ENCODE measurements around the gene TRPV2. TPM values are rescaled to one million over a fixed set of nuclear protein-coding genes. Genes with fewer than 3 reads are reported as not detected.

TRPV2 gene
- total and polyA plus RNA-seq, 2 of the 4 experiments (the other 2 are of a cell fraction), result 30.8 to 32.8 TPM

- no peak overlapping the region for H3K14ac ChIP-seq (replicated peaks; ENCODE audit: low read depth, low read length)
- no peak overlapping the region for H4K5ac ChIP-seq (ENCODE audit: low read depth, low read length)
- no peak overlapping the region for H3K18ac ChIP-seq (ENCODE audit: low read depth, low read length)
- H3K36me3 ChIP-seq (ENCODE audit: control insufficient read depth, insufficient read depth, low read length), result no peaks in the 10 kb centered on the region
- no peak overlapping the region for H3K4ac ChIP-seq (ENCODE audit: low read depth, low read length)
- H2BK15ac ChIP-seq (ENCODE audit: low read depth, low read length), result no peak overlapping the region
- DNase-seq (no peak), ATAC-seq (ENCODE audit: low read depth) (no peak)
- no peaks in the 10 kb centered on the region for H3K9me3 ChIP-seq (ENCODE audit: control insufficient read depth, insufficient read depth, low read length)
- in situ Hi-C loops (cut with MboI; ENCODE audit: low sequenced_read_pairs) (no loop called here), intact Hi-C loops (cut with micrococcal nuclease) (no loop called here), dilution Hi-C loops (cut with HindIII; ENCODE audit: low sequenced_read_pairs, unreplicated experiment) (no loop called here)
- H3K27ac ChIP-seq (ENCODE audit: insufficient read depth, low read length), result no peak overlapping the region
- no peak overlapping the region for H3K9ac ChIP-seq (ENCODE audit: low read depth, low read length)
- TF ChIP-seq POLR2A (IDR thresholded peaks at IDR 0.05; ENCODE audit: low read depth, low read length), result no peak
- no peak for TF ChIP-seq CEBPB (IDR thresholded peaks at IDR 0.05; ENCODE audit: low read depth, low read length)
- no peak for TF ChIP-seq NFE2L2 (IDR thresholded peaks at IDR 0.05; ENCODE audit: low read depth, low read length)
- no peak for TF ChIP-seq FOS (IDR thresholded peaks at IDR 0.05; ENCODE audit: low read depth, low read length)
- TF ChIP-seq CTCF (conservative IDR thresholded peaks at IDR 0.05; ENCODE audit: low read depth, low read length), result no peak
- TF ChIP-seq MAFK (IDR thresholded peaks at IDR 0.05; ENCODE audit: low read depth, low read length), result no peak
- no peak for TF ChIP-seq RCOR1 (IDR thresholded peaks at IDR 0.05; ENCODE audit: insufficient replicate concordance, low read length)
- H2AFZ ChIP-seq (replicated peaks; ENCODE audit: low read length, poor library complexity), result no peak overlapping the region
- peaks cover 3% of the 10 kb centered on the region; the same call in 1 of the 2 replicates for H3K9me1 ChIP-seq (ENCODE audit: insufficient read depth, low read length)
- WGBS, 2 experiments (ENCODE audit: extremely low coverage in 2 of 2, insufficient read length in 1 of 2), result 85% methylated on average over 7 of the region's 9 CpGs; no CpG with 5 or more reads in 1 of the 2 experiments
- H3K4me1 ChIP-seq (ENCODE audit: control insufficient read depth, insufficient read depth, low read length), result peaks cover 2% of the 10 kb centered on the region; the same call in 1 of the 2 replicates
- H3K4me3 ChIP-seq (ENCODE audit: insufficient read depth, low read depth, low read length), result no peak overlapping the region
- H3K23ac ChIP-seq (ENCODE audit: low read depth, low read length), result no peak overlapping the region
- no peak overlapping the region for H2AK9ac ChIP-seq (replicated peaks; ENCODE audit: low read depth, low read length, poor library complexity)
- H2BK20ac ChIP-seq (ENCODE audit: low read depth, low read length), result no peak overlapping the region
- H3K4me2 ChIP-seq (ENCODE audit: low read depth, low read length), result no peak overlapping the region
- ChIA-PET CTCF (no interaction called here), POLR2A (ENCODE audit: unreplicated experiment) (no interaction called here)
- no peak overlapping the region for H2AK5ac ChIP-seq (ENCODE audit: low read depth, low read length)
- H3K56ac ChIP-seq (ENCODE audit: extremely low read depth, insufficient read depth, low read length), result no peak overlapping the region
- H4K20me1 ChIP-seq (ENCODE audit: insufficient read depth, low read length), result peaks cover 16% of the 10 kb centered on the region
- H2BK120ac ChIP-seq (ENCODE audit: low read depth, low read length), result no peak overlapping the region
- no TSS peak for BruUV-seq (replicated peaks)
- H2BK5ac ChIP-seq (ENCODE audit: low read depth, low read length, poor library complexity, severe bottlenecking), result no peak overlapping the region
- H3K79me1 ChIP-seq (ENCODE audit: low read depth in 1 of 2, low read length in 2 of 2), result peaks cover 0 to 14% of the 10 kb centered on the region in 2 experiments; a peak in 2 of 4 replicates
- no peaks in the 10 kb centered on the region for H3K27me3 ChIP-seq (ENCODE audit: control insufficient read depth, insufficient read depth, low read length)
- H4K8ac ChIP-seq (ENCODE audit: low read depth in 2 of 2, low read length in 2 of 2), result no peak overlapping the region
- H4K91ac ChIP-seq (ENCODE audit: insufficient read depth, low read depth, low read length), result no peak overlapping the region
Measured at GRCh38 chr17:16456742-16457316, 41.5 kb downstream of the TRPV2 start.

All from IMR-90 (cell line).